Sigmoid colon (tissue), 4 donors: ENCODE results near the gene AATF.

ENCODE experiments used
- CTCF ChIP-seq, 4 experiments: fragments of 450-650 bp in 3 of 4; fragments of 200-600 bp in 1 of 4; IDR thresholded peaks; one replicate each; pipeline ENCODE4 v1.5.1; 2016 to 2019; ENCODE audit warnings: antibody characterized with exemption in 4 of 4, mild to moderate bottlenecking in 3 of 4, moderate library complexity in 2 of 4
- EP300 ChIP-seq, 4 donors: sonication (generic); formaldehyde crosslinking; IDR thresholded peaks; one replicate each; pipeline ENCODE4 v1.6.1; 2017; ENCODE audit warnings: antibody characterized with exemption in 4 of 4
- POLR2A ChIP-seq, 2 donors: fragments of 450-650 bp; IDR thresholded peaks; one replicate each; pipeline ENCODE4 v1.6.1; 2016; ENCODE audit warnings: antibody characterized with exemption in 2 of 2, mild to moderate bottlenecking in 2 of 2, moderate library complexity in 2 of 2
- POLR2AphosphoS5 ChIP-seq, 4 donors: sonication (generic); formaldehyde crosslinking; IDR thresholded peaks; one replicate each; pipeline ENCODE4 v1.6.1; 2017; ENCODE audit warnings: antibody characterized with exemption in 4 of 4

DNA sequence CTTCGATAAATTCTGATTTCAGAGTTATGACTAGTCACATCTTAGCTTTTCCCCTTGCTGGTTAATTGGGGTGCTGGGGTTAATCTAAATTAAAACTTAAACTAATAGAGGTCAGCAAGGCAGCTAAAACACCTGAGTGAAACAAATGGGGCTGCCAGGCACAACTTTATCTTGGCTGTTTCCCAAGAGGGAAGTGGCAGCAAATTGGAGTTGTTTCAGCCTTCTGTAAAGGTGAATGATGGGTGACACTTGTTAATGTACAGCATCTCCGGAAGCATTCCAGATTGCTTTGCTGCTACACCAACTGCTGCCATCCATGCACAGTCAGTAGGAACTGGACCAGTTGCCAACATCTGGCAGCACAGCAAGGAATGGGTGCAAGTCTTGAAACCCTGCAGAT is 43.9 kb downstream of the AATF start:
- TF ChIP-seq CTCF (IDR thresholded peaks at IDR 0.05) (no peak), POLR2AphosphoS5 (IDR thresholded peaks at IDR 0.05) (no peak), EP300 (IDR thresholded peaks at IDR 0.05) (no peak), POLR2A (IDR thresholded peaks at IDR 0.05) (no peak)
